ENCODE data around the gene CEP85. TPM values are rescaled to one million over a fixed set of nuclear protein-coding genes. Genes with fewer than 3 reads are reported as not detected.

CEP85 gene
- total and polyA plus RNA-seq, 2 of the 13 experiments (the other 11 are each of a cell fraction or from before 2014, with no cell fraction given), result 16.1 to 26.7 TPM

- H3K4me3 ChIP-seq (replicated peaks in 1 of 3; ENCODE audit: insufficient read depth in 1 of 3, low read depth in 2 of 3, low read length in 3 of 3), result no peak overlapping the region
- in situ Hi-C loops (cut with HindIII; ENCODE audit: extremely low pct_ligation_motif_present, low pct_unique_long_range_greater_than_20kb) (no loop called here), intact Hi-C loops (cut with micrococcal nuclease; ENCODE audit: unreplicated experiment) (no loop called here)
- FAIRE-seq (no peak), ATAC-seq (no peak), DNase-seq (ENCODE audit: low spot score) (no peak)
- ChIA-PET CTCF (ENCODE audit: low intra/inter-chr PET ratio, low total read pairs) (no interaction called here), POLR2A (no interaction called here)
- no peak overlapping the region for H3K4me2 ChIP-seq (ENCODE audit: low read depth, low read length)
- WGBS (ENCODE audit: low lambda C conversion rate), result 95% methylated on average over 4 of the region's 4 CpGs
- BruUV-seq (replicated peaks), result no TSS peak
- H3K4me1 ChIP-seq (ENCODE audit: insufficient read depth, low read length), result no peaks in the 10 kb centered on the region
- H3K9ac ChIP-seq (ENCODE audit: insufficient read depth, low read depth, low read length), result no peak overlapping the region
- H3K9me3 ChIP-seq (ENCODE audit: low read length), result no peaks in the 10 kb centered on the region
- H3K79me2 ChIP-seq (ENCODE audit: insufficient read depth, low read length), result no peaks in the 10 kb centered on the region
- TF ChIP-seq ZNF652 (CRISPR knock-in tag; IDR thresholded peaks at IDR 0.05; ENCODE audit: borderline replicate concordance, low read depth) (no peak), SMC3 (IDR thresholded peaks at IDR 0.05; ENCODE audit: low read length) (no peak), ZNF790 (CRISPR knock-in tag; IDR thresholded peaks at IDR 0.05; ENCODE audit: borderline replicate concordance) (no peak), ZNF230 (CRISPR knock-in tag; IDR thresholded peaks at IDR 0.05) (no peak), ZNF562 (CRISPR knock-in tag; IDR thresholded peaks at IDR 0.05; ENCODE audit: borderline replicate concordance) (0 out of 2 replicates have a peak, but pooled peaks have one; percentile 23), ZNF563 (CRISPR knock-in tag; IDR thresholded peaks at IDR 0.05) (no peak)
- no peaks in the 10 kb centered on the region for H4K20me1 ChIP-seq (ENCODE audit: insufficient read depth, low read length)
- H3K27me3 ChIP-seq (ENCODE audit: control insufficient read depth in 1 of 2, insufficient read depth in 2 of 2, low read length in 2 of 2), result no peaks in the 10 kb centered on the region
- no peak overlapping the region for H3K27ac ChIP-seq (ENCODE audit: extremely low read length, insufficient read depth, low read length)
- H2AFZ ChIP-seq (ENCODE audit: low read length), result no peak overlapping the region
- peaks cover 13 to 60% of the 10 kb centered on the region in 2 experiments for H3K36me3 ChIP-seq (replicated peaks in 1 of 2; ENCODE audit: control insufficient read depth in 1 of 2, insufficient read depth in 2 of 2, low read length in 2 of 2)
These were observed 35.2 kb downstream of the CEP85 start for GRCh38 chr1:26269198-26269550.

- Histone ChIP-seq H4K20me1 (ENCODE audit: insufficient read depth, low read length) (no peaks in the 10 kb centered on the region), H3K4me3 (replicated peaks in 1 of 3; ENCODE audit: insufficient read depth in 1 of 3, low read depth in 2 of 3, low read length in 3 of 3) (no peak overlapping the region), H3K9me3 (ENCODE audit: low read length) (no peaks in the 10 kb centered on the region), H3K4me1 (ENCODE audit: insufficient read depth, low read length) (peaks cover 26% of the 10 kb centered on the region), H2AFZ (ENCODE audit: low read length) (no peak overlapping the region), H3K4me2 (ENCODE audit: low read depth, low read length) (no peak overlapping the region), H3K27ac (ENCODE audit: extremely low read length, insufficient read depth, low read length) (no peak overlapping the region), H3K27me3 (ENCODE audit: control insufficient read depth in 1 of 2, insufficient read depth in 2 of 2, low read length in 2 of 2) (no peaks in the 10 kb centered on the region), H3K79me2 (ENCODE audit: insufficient read depth, low read length) (no peaks in the 10 kb centered on the region), H3K9ac (ENCODE audit: insufficient read depth, low read depth, low read length) (no peak overlapping the region), H3K36me3 (replicated peaks in 1 of 2; ENCODE audit: control insufficient read depth in 1 of 2, insufficient read depth in 2 of 2, low read length in 2 of 2) (peaks cover 25 to 69% of the 10 kb centered on the region in 2 experiments)
- TF ChIP-seq ATF7 (IDR thresholded peaks at IDR 0.05) (peak; percentile 33; the same call in 1 of the 2 replicates), ATF7 (CRISPR knock-in tag; IDR thresholded peaks at IDR 0.05) (no peak), ZNF335 (CRISPR knock-in tag; IDR thresholded peaks at IDR 0.05) (no peak), ZNF510 (CRISPR knock-in tag; IDR thresholded peaks at IDR 0.05; ENCODE audit: low read depth) (no peak), SMARCC2 (IDR thresholded peaks at IDR 0.05) (no peak), IRF1 (CRISPR knock-in tag; IDR thresholded peaks at IDR 0.05; ENCODE audit: low read depth) (no peak), EZH2 (conservative IDR thresholded peaks at IDR 0.05; ENCODE audit: low read depth, low read length) (no peak)
- TF ChIP-seq, protein P1, sequence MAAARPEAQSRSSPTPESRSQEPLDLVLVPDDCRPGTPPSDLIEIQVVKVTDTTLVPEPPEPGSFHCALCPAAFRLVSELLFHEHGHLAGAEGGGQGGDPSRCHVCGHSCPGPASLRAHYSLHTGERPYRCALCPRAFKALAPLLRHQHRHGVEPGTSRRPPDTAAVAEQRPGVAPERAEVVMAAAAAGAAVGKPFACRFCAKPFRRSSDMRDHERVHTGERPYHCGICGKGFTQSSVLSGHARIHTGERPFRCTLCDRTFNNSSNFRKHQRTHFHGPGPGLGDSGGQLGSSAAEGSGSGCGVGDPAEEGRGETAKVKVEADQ (CRISPR knock-in tag; IDR thresholded peaks at IDR 0.05; ENCODE audit: borderline replicate concordance), result no peak
- 93% methylated on average over 11 of the region's 11 CpGs for WGBS (ENCODE audit: low lambda C conversion rate)
- no peak for FAIRE-seq
- ChIA-PET CTCF (ENCODE audit: low intra/inter-chr PET ratio, low total read pairs) (interaction anchor here (1.3 to 2.4 kb wide), 5 partner anchors 47 to 142 kb away, joined by 3 to 18 read pairs (median 10); no protein-coding TSS in a partner anchor), POLR2A (no interaction called here)
- in situ Hi-C loops (cut with HindIII; ENCODE audit: extremely low pct_ligation_motif_present, low pct_unique_long_range_greater_than_20kb) (no loop called here), intact Hi-C loops (cut with micrococcal nuclease; ENCODE audit: unreplicated experiment) (loop anchor here (2.0 kb wide), 1 partner anchor 46 kb away; no protein-coding TSS in a partner anchor)
- no peak for DNase-seq (ENCODE audit: low spot score)
- no TSS peak for BruUV-seq (replicated peaks)
- no peak for ATAC-seq
These were observed 40.9 kb downstream of the CEP85 start for GRCh38 chr1:26274801-26275425.

Measured in HepG2 (cell line).